SKM-1 (cell line): ENCODE measurements around the gene TEAD1.
A peak's percentile ranks its signal among the peaks of the same experiment; 100 is the strongest.

Source experiments
- DNase-seq: peaks from one replicate; lab custom pipeline; 2025; ENCODE audit not compliant: unreplicated experiment; lab: John Stamatoyannopoulos, UW

TEAD1 gene

DNA sequence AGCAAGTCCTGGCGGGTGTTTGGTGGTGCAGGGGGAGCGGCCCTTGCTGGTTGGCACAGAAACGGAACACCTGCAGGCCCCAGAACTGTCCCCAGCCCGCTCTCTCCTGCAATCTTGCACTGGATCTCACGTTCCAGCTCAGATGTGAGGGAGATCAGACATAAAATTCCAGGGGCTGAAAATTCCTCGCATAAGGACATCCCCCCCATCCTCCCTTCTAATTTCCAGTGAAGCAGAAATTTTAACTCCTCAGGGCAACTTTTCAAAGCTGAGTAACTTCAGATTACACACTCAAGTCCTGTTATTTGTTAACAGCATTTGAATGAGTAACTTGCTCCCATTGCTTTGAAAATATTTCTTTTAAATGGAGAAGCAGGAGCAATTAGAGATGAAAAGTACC lies 294.6 kb downstream of the TEAD1 start:
- DNase-seq: no peak

DNA sequence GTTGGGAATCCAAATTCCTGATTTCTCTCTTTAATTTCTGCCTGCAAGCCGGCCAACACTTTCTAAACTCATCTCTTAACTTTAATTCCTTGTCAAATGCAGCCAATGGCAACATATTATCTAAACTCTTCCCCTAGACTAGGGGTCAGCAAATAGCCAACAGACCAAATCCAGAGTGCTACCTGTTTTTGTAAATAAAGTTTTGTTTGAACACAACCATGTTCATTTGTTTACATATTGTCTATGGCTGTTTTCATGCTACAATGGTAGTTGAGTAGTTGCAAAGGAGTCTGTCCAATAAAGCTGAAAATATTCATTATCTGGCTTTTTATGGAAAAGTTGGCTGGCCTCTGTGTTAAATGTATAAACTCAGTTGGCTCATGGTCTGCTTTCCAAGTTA lies 297.7 kb downstream of the TEAD1 start:
- no peak for DNase-seq

DNA sequence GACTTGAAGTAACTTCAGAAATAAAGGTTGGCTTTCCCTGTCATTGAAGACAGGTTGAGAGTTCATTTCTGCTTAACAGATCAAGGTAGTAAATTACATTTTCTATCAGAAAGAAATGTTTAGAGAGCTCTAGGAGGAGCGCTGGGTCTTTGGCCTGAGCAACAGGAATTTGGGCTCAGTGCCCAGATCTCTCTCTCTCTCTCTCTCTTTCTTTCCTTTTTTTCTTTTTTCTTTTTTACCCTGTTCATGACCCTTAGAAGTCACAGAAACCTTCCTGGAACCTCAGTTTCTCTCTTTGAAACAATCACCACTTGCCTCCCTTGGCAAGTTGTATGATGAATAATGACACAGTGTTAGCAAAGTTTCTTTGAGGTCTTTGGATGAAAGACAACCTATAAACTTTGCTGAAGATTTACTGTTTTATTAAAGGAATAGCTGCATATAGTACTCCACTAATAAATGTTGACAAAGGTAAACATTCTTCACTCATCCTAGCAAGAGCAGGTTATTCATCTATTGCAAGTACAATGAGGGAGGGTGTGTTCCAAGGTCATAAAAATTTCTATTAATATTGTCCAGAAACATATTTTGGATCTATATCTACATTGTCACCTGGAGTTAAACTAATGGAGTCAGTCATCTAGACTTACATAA lies 299.4 kb downstream of the TEAD1 start:
- DNase-seq: no peak

DNA sequence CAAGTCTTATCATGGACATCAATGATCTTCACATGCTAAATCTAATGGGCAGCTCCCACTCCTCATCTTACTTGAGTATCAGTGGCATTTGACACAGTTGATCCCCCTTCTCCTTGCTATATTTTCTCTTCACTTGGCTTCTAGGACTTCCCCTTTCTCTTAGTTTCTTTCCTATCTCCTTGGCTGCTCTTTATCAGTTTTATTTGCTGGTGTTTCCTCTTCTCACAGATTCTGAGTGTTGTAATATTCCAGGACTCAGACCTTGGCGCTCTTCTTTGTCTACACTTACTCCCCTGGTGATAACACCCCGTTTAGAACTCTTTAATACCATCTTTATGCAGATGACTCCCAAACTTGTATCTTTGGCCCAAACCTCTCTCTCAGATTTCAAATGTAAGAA lies 301.0 kb downstream of the TEAD1 start:
- DNase-seq: peak; percentile 57

DNA sequence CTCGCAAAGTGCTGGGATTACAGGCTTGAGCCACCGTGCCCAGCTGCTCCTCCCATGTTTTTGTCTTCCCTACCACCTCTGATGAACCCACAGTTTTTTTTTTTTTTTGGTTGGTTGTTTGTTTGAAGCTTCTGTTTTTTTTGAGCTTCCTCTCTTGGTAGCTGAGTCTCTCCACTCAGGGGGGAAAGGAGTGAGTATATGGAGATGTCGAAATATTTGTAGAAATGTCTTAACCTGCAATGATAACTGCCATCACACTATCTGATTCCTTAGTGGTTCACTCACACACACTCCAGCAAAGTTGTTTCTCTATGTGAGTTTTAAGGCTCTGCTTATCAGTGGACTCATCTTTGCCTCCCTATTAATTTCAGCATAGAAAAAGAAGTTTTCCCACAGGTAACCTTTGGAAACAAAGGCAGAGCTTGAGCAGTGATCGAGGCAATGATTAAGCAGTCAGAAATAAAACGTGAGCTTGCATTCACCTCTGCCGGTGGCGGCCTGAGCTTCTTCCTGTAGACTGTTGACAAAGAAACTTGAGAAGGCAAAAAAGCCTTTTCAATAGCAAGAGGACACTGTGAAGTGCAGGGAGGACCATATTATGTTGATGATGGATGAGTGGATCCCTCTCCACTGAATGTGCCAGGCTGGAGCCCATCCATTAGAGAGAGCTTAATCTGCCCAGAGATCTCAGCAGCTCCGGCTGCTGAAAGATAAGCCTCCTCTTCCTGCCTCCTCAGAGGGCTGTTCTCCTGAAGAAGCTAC lies 305.9 kb downstream of the TEAD1 start:
- DNase-seq: peak; percentile 45

DNA sequence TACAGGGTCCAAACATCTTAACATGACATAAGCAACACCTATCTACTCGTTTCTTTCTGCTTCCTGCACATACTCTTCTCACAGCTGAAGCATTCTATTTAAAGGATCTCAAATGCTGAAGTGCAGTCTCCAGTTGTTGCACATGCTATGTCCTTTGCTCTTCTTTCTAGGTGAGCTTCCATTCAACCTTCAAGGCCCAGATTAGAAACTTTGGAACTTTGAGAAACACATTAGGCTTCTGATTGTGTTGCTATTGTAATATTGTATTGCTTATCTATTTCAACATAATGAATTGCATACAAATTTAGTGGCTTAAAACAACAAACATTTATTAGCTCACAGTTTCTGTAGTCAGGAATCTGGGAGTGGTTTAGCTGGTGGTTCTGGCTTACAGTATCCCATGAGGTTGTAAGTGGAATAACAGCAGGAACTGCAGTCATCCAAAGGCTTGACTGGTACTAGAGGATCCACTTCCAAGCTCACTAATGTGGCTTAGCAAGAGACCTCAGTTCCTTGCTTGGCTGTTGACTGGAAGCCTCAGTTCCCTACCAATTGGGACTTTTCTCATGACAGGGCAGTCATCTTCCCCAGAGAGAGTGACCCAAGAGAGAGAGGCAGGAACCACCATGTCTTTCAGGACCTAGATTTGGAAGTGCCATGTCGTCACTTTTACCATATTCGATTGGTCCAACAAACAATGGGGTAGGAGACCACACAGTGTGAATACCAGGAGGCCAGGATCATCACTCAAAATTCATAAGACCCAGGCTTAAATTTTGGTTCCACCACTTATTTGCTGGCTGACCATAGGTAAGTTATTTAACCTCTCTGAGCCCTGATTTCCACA lies 307.7 kb downstream of the TEAD1 start:
- DNase-seq: no peak

DNA sequence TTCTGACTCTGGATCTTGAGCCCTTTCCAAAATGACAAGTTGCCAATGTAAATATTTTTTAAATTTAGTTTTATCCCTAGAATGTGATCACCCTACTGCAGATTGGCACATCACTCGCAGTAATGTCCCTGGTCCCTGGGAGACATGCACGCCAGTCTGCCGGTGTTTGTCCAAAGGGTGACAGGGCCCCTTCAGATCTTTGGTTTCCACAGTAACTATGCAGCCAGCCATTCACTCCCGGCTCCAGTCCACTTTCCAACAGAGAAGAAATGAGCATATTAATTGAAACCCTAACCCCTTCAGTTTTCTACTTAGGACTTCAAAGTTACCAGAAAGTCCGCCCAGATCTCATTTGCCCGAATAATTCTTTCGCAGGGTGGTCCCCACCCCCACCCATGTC lies 309.1 kb downstream of the TEAD1 start:
- DNase-seq: no peak

DNA sequence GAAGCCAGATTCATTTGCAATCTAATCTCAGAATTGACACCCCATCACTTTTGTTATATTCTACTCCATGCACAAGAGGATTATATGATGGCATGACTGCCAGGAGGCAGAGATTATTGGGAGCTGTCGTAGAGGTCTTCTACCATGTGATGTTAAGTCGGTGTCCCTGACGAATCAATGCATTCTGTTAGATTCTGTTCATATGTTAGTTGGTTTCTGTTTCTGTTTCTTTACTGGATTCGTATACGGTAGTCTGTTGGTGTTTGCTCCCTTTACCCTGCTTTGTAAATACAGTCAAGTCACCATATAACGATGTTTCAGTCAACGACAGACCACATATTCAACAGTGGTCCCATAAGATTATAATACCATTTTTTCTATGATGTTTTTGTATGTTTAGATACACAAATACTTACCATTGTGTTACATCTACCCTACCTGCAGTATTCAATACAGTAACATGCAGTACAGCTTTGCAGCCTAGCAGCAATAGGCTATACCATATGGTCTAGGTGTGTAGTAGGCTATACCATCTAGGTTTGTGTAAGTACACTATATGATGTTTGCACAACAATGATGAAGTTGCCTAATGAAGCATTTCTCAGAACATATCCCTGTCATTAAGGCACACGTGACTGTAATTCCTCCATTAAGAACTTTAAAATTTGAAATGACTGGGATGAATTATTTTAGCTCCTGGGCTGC lies 312.1 kb downstream of the TEAD1 start:
- DNase-seq: no peak

DNA sequence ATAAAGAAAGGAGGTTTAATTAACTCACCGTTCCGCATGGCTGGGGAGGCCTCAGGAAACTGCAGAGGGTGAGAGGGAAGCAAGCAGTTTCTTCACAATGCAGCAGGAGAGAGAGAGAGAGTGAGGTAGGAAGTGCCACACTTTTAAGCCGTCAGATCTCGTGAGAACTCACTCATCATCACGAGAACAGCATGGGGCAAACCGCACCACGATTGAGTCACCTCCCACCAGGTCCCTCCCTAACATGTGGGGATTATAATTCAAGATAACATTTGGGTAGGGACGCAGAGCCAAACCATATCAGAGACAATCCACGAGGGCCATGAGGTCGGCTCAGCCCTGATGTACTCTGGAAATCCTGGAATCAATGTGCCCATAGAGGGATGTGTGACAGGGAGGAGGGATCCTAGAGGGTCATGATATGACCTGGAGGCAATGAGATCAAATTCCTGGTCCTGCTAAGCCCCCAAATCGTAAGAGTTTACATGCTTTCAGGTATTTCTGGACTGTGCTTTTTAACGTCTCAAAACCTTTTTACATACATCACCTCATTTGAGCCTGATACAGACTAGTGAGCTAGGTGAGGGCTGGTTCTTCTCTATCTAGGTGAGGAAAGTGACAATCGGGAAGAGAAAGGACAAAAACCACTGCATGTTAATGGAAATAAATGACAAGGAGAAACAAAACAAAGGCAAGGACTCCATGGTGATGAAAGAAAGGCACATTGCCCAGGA lies 315.4 kb downstream of the TEAD1 start:
- DNase-seq: no peak

DNA sequence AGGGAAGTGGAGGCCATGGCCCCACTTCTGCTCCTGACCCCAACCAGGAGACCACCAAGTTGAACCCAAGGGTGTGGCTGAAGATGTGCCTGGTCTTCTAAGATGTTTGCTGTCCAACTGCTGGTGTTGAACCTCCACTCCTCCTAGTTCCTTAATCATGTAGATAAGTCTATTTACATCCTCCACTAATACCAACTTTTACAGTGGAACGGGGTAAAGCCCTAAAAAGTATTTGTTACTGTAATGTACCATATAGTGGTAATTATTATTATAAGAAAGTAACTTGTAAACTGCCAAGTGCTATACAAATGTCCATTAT lies 315.9 kb downstream of the TEAD1 start:
- no peak for DNase-seq

DNA sequence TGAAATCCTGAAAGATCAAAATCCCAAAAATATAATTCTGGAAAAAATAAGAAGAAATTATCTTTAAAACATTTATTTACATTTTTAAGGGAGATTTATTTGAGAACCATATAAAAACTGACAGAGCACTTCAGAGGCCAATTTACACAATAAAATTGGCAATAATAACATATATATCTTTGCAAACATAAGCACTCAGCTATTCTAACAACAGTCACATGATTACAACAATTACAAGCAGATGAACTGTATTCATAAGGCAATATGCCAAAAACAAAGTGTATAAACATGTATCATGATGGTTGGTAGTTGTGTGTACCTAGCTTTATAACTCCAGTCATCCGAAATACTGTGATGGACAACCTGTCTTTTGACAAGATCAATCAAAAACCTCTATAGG lies 317.2 kb downstream of the TEAD1 start:
- no peak for DNase-seq

DNA sequence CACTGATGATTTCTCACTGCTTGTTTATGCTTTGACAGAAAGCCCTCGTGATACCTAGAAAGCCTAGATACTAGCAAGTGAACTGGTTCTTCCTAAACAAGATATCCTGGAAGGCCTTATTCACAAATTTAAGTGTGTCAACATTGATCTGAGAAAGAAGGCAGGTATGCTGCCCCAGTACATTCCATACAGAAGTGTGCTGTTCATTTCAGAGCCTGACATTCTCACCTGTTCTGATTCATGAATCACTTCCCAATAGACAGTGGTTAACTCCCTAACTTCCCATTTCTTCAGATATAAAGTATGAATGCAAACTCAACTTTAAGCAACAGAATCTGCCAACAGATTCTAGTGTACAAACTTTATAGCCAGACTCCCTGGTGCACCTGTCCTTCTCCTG lies 319.4 kb downstream of the TEAD1 start:
- no peak for DNase-seq
